ENCODE results near the gene GBGT1. TPM values are rescaled to one million over a fixed set of nuclear protein-coding genes. Genes with fewer than 3 reads are reported as not detected.

GBGT1 gene
- total and polyA plus RNA-seq, 9 of the 15 experiments (the other 6 are each of a cell fraction or from before 2014, with no cell fraction given): 0.55 to 25.8 (median 13.7) TPM

DNA sequence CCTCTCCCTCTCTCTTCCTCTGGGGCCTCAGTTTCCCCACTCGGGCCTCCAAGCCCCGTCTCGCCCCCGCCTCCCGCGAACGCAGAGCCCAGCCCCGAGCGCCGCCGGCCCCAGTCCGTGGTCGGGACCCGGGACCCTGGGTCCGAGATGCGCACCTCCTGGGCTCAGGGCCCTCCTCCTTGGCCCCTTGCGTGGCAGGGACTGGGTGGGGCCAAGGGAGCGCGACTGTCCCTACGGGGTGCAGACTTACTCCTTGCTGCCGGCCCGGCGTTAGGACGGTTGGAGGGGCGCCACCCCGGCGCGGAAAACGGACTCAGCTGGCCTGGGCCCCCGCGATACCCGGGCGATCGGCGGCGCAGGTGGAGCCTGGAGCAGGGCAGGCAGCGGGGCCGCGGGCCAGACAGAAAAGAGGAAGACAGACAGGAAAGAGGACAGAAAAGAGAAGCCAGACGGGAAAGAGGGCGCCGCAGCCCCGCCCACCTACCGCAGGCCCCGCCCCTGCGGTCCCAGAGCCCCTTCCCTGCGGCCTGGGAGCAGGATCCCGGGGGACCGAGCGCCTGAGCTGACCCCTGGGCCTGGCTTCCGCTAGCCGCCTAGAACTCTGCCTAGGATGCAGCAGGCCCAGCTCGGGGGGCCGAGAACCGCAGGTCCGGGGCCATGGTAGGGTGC, at the start of gene GBGT1 (continued):
- TF ChIP-seq, protein P1, sequence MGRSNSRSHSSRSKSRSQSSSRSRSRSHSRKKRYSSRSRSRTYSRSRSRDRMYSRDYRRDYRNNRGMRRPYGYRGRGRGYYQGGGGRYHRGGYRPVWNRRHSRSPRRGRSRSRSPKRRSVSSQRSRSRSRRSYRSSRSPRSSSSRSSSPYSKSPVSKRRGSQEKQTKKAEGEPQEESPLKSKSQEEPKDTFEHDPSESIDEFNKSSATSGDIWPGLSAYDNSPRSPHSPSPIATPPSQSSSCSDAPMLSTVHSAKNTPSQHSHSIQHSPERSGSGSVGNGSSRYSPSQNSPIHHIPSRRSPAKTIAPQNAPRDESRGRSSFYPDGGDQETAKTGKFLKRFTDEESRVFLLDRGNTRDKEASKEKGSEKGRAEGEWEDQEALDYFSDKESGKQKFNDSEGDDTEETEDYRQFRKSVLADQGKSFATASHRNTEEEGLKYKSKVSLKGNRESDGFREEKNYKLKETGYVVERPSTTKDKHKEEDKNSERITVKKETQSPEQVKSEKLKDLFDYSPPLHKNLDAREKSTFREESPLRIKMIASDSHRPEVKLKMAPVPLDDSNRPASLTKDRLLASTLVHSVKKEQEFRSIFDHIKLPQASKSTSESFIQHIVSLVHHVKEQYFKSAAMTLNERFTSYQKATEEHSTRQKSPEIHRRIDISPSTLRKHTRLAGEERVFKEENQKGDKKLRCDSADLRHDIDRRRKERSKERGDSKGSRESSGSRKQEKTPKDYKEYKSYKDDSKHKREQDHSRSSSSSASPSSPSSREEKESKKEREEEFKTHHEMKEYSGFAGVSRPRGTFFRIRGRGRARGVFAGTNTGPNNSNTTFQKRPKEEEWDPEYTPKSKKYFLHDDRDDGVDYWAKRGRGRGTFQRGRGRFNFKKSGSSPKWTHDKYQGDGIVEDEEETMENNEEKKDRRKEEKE (IDR thresholded peaks at IDR 0.05; ENCODE audit: borderline replicate concordance in 1 of 2, control insufficient read depth in 1 of 2, low read depth in 2 of 2, low read length in 1 of 2): no peak
- TF ChIP-seq KLF1 (tag; IDR thresholded peaks at IDR 0.05) (no peak), HMGN3 (IDR thresholded peaks at IDR 0.05; ENCODE audit: borderline replicate concordance, extremely low read depth, insufficient read length, low read depth, low read length) (peak; percentile 39), ZNF778 (CRISPR knock-in tag; IDR thresholded peaks at IDR 0.05) (no peak), CREBBP (IDR thresholded peaks at IDR 0.05; ENCODE audit: low read depth, low read length) (no peak), ZNF184 (CRISPR knock-in tag; IDR thresholded peaks at IDR 0.05) (no peak), ZBTB7A (IDR thresholded peaks at IDR 0.05; ENCODE audit: borderline replicate concordance, control insufficient read depth, low read depth, low read length) (peak; percentile 62; the same call in 1 of the 2 replicates), FOXP1 (CRISPR knock-in tag; IDR thresholded peaks at IDR 0.05) (no peak), FUS (optimal IDR thresholded peaks at IDR 0.05; ENCODE audit: low read depth, low read length) (no peak), ZNF384 (IDR thresholded peaks at IDR 0.05; ENCODE audit: low read depth, low read length) (no peak), SMAD4 (CRISPR knock-in tag; conservative IDR thresholded peaks at IDR 0.05) (peak; percentile 77), ZNF24 (IDR thresholded peaks at IDR 0.05) (no peak), WHSC1 (IDR thresholded peaks at IDR 0.05; ENCODE audit: low read length) (no peak), HNRNPUL1 (IDR thresholded peaks at IDR 0.05; ENCODE audit: low read length) (no peak), ARID2 (IDR thresholded peaks at IDR 0.05) (no peak), ZKSCAN1 (IDR thresholded peaks at IDR 0.05; ENCODE audit: low read depth, low read length) (no peak), SOX6 (IDR thresholded peaks at IDR 0.05) (no peak), SIN3A (IDR thresholded peaks at IDR 0.05; ENCODE audit: borderline replicate concordance in 2 of 2, control insufficient read depth in 1 of 2, low read depth in 2 of 2, low read length in 2 of 2) (peak in 1 of 2 experiments; percentile 23; a peak in 1 of 4 replicates), RBM39 (optimal IDR thresholded peaks at IDR 0.05; ENCODE audit: low read depth, low read length) (no peak), SAP30 (IDR thresholded peaks at IDR 0.05; ENCODE audit: borderline replicate concordance, insufficient read depth, low read depth, low read length, poor library complexity, severe bottlenecking) (peak; percentile 33)
- TF ChIP-seq, protein P2, sequence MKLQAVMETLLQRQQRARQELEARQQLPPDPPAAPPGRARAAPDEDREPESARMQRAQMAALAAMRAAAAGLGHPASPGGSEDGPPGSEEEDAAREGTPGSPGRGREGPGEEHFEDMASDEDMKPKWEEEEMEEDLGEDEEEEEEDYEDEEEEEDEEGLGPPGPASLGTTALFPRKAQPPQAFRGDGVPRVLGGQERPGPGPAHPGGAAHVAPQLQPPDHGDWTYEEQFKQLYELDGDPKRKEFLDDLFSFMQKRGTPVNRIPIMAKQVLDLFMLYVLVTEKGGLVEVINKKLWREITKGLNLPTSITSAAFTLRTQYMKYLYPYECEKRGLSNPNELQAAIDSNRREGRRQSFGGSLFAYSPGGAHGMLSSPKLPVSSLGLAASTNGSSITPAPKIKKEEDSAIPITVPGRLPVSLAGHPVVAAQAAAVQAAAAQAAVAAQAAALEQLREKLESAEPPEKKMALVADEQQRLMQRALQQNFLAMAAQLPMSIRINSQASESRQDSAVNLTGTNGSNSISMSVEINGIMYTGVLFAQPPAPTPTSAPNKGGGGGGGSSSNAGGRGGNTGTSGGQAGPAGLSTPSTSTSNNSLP (IDR thresholded peaks at IDR 0.05; ENCODE audit: borderline replicate concordance, low read depth, low read length): no peak
- TF ChIP-seq, protein P3, sequence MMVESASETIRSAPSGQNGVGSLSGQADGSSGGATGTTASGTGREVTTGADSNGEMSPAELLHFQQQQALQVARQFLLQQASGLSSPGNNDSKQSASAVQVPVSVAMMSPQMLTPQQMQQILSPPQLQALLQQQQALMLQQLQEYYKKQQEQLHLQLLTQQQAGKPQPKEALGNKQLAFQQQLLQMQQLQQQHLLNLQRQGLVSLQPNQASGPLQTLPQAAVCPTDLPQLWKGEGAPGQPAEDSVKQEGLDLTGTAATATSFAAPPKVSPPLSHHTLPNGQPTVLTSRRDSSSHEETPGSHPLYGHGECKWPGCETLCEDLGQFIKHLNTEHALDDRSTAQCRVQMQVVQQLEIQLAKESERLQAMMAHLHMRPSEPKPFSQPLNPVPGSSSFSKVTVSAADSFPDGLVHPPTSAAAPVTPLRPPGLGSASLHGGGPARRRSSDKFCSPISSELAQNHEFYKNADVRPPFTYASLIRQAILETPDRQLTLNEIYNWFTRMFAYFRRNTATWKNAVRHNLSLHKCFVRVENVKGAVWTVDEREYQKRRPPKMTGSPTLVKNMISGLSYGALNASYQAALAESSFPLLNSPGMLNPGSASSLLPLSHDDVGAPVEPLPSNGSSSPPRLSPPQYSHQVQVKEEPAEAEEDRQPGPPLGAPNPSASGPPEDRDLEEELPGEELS (CRISPR knock-in tag; IDR thresholded peaks at IDR 0.05; ENCODE audit: borderline replicate concordance): 0 out of 2 replicates have a peak, but pooled peaks have one; percentile 37

Measured in K562 (cell line).